ENCODE data around the gene CCDC122. TPM values are rescaled to one million over a fixed set of nuclear protein-coding genes. Genes with fewer than 3 reads are reported as not detected.

The CCDC122 gene
- total RNA-seq, 2 experiments from 2014 or later: 2.0 to 2.5 TPM

- no peak for DNase-seq
- Mint-ChIP-seq H3K36me3 (no peaks in the 10 kb centered on the region), H3K4me1 (ENCODE audit: low read depth) (peaks cover 14% of the 10 kb centered on the region), H3K27ac (no peak overlapping the region), H3K9me3 (no peaks in the 10 kb centered on the region), H3K4me3 (no peak overlapping the region), H3K27me3 (no peaks in the 10 kb centered on the region)
- intact Hi-C loops (cut with micrococcal nuclease): loop anchor here (1.0 to 10.0 kb wide), 4 partner anchors 70 to 905 kb away; partner anchors contain the start of genes EPSTI1 and TSC22D1
- CTCF ChIA-PET: interaction anchor here (0.6 to 3.6 kb wide), 4 partner anchors 34 to 906 kb away, joined by 3 to 15 read pairs (median 4); no protein-coding TSS in a partner anchor
- POLR2A ChIA-PET: interaction anchor here (0.6 kb wide), 1 partner anchor 42 kb away, joined by 4 read pairs; no protein-coding TSS in a partner anchor
Measured at GRCh38 chr13:43874504-43875092, 4.9 kb downstream of the CCDC122 start.

GRCh38 chr13:43872181-43872580 is 7.4 kb downstream of the CCDC122 start:
- no peak overlapping the region for H3K27ac Mint-ChIP-seq
- CTCF ChIA-PET: no interaction called here
- H3K9me3 Mint-ChIP-seq: no peaks in the 10 kb centered on the region
- H3K36me3 Mint-ChIP-seq: peaks cover 4% of the 10 kb centered on the region
- H3K4me3 Mint-ChIP-seq: no peak overlapping the region
- DNase-seq: no peak
- H3K4me1 Mint-ChIP-seq (ENCODE audit: low read depth): no peaks in the 10 kb centered on the region
- intact Hi-C loops (cut with micrococcal nuclease): loop anchor here (10.0 kb wide), 1 partner anchor 877 kb away; the partner anchor contains the start of gene EPSTI1
- POLR2A ChIA-PET: no interaction called here
- H3K27me3 Mint-ChIP-seq: no peaks in the 10 kb centered on the region

- H3K4me1 Mint-ChIP-seq (ENCODE audit: low read depth): no peaks in the 10 kb centered on the region
- no peaks in the 10 kb centered on the region for H3K27me3 Mint-ChIP-seq
- H3K4me3 Mint-ChIP-seq: no peak overlapping the region
- no peak for DNase-seq
- peaks cover 5% of the 10 kb centered on the region for H3K36me3 Mint-ChIP-seq
- no peaks in the 10 kb centered on the region for H3K9me3 Mint-ChIP-seq
- ChIA-PET CTCF (no interaction called here), POLR2A (no interaction called here)
- intact Hi-C loops (cut with micrococcal nuclease): no loop called here
- no peak overlapping the region for H3K27ac Mint-ChIP-seq
Measured at GRCh38 chr13:43865892-43866291, 13.6 kb downstream of the CCDC122 start.

DNA sequence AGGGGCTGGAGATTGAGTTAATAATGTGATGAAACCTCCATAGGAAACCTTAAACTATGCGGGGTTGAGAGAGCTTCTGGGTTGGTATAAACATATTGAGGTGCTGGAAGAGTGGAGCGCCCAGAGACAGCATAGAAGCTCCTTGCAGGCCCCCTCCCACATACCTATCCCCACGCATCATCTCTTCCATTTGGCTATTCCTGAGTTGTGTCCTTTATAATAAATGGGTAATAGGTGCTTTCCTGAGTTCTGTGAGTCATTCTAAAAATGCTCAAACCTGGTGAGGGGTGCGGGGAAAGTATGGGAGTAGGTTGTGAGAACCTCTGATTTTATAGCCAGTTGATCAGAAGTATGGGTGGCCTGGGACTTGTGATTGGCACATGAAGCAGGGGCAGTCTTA is 14.6 kb downstream of the CCDC122 start:
- POLR2A ChIA-PET: no interaction called here
- Mint-ChIP-seq H3K4me1 (ENCODE audit: low read depth) (no peaks in the 10 kb centered on the region), H3K9me3 (no peaks in the 10 kb centered on the region), H3K27ac (no peak overlapping the region), H3K4me3 (no peak overlapping the region), H3K36me3 (peaks cover 5% of the 10 kb centered on the region), H3K27me3 (no peaks in the 10 kb centered on the region)
- CTCF ChIA-PET: no interaction called here
- intact Hi-C loops (cut with micrococcal nuclease): no loop called here
- no peak for DNase-seq

GRCh38 chr13:43861863-43862262 is 17.7 kb downstream of the CCDC122 start:
- DNase-seq: no peak
- Mint-ChIP-seq H3K27ac (no peak overlapping the region), H3K9me3 (no peaks in the 10 kb centered on the region), H3K27me3 (no peaks in the 10 kb centered on the region), H3K4me3 (no peak overlapping the region), H3K4me1 (ENCODE audit: low read depth) (no peaks in the 10 kb centered on the region), H3K36me3 (peaks cover 1% of the 10 kb centered on the region)
- ChIA-PET POLR2A (no interaction called here), CTCF (no interaction called here)
- intact Hi-C loops (cut with micrococcal nuclease): no loop called here

GRCh38 chr13:43852923-43853404 is 26.6 kb downstream of the CCDC122 start:
- H3K4me3 Mint-ChIP-seq: no peak overlapping the region
- intact Hi-C loops (cut with micrococcal nuclease): no loop called here
- H3K27me3 Mint-ChIP-seq: no peaks in the 10 kb centered on the region
- ChIA-PET CTCF (no interaction called here), POLR2A (no interaction called here)
- H3K36me3 Mint-ChIP-seq: peaks cover 64% of the 10 kb centered on the region
- no peak overlapping the region for H3K27ac Mint-ChIP-seq
- DNase-seq: no peak
- H3K4me1 Mint-ChIP-seq (ENCODE audit: low read depth): no peaks in the 10 kb centered on the region
- peaks cover 64% of the 10 kb centered on the region for H3K9me3 Mint-ChIP-seq

- H3K9me3 Mint-ChIP-seq: peaks cover 63% of the 10 kb centered on the region
- CTCF ChIA-PET: no interaction called here
Measured at GRCh38 chr13:43850873-43851272, 28.7 kb downstream of the CCDC122 start.

GRCh38 chr13:43848001-43848649 is 31.4 kb downstream of the CCDC122 start:
- POLR2A ChIA-PET: no interaction called here
- intact Hi-C loops (cut with micrococcal nuclease): no loop called here
- no peak for DNase-seq
- Mint-ChIP-seq H3K4me3 (no peak overlapping the region), H3K36me3 (peaks cover 39% of the 10 kb centered on the region), H3K9me3 (peaks cover 38% of the 10 kb centered on the region), H3K4me1 (ENCODE audit: low read depth) (no peaks in the 10 kb centered on the region), H3K27ac (no peak overlapping the region), H3K27me3 (peaks cover 1% of the 10 kb centered on the region)
- CTCF ChIA-PET: interaction anchor here (0.5 kb wide), 1 partner anchor 876 kb away, joined by 3 read pairs; no protein-coding TSS in a partner anchor

More at GRCh38 chr13:43850873-43851272, 28.7 kb downstream of the CCDC122 start:
- no peak overlapping the region for H3K4me3 Mint-ChIP-seq
- H3K27ac Mint-ChIP-seq: no peak overlapping the region
- no peaks in the 10 kb centered on the region for H3K4me1 Mint-ChIP-seq (ENCODE audit: low read depth)
- POLR2A ChIA-PET: no interaction called here
- H3K27me3 Mint-ChIP-seq: peaks cover 1% of the 10 kb centered on the region
- H3K36me3 Mint-ChIP-seq: peaks cover 61% of the 10 kb centered on the region
- intact Hi-C loops (cut with micrococcal nuclease): no loop called here
- no peak for DNase-seq

GRCh38 chr13:43846496-43847158 is 32.9 kb downstream of the CCDC122 start:
- POLR2A ChIA-PET: no interaction called here
- peaks cover 23% of the 10 kb centered on the region for H3K9me3 Mint-ChIP-seq
- intact Hi-C loops (cut with micrococcal nuclease): no loop called here
- H3K4me3 Mint-ChIP-seq: no peak overlapping the region
- H3K4me1 Mint-ChIP-seq (ENCODE audit: low read depth): no peaks in the 10 kb centered on the region
- peaks cover 1% of the 10 kb centered on the region for H3K27me3 Mint-ChIP-seq
- CTCF ChIA-PET: no interaction called here
- no peak for DNase-seq
- H3K36me3 Mint-ChIP-seq: peaks cover 24% of the 10 kb centered on the region
- H3K27ac Mint-ChIP-seq: no peak overlapping the region

DNA sequence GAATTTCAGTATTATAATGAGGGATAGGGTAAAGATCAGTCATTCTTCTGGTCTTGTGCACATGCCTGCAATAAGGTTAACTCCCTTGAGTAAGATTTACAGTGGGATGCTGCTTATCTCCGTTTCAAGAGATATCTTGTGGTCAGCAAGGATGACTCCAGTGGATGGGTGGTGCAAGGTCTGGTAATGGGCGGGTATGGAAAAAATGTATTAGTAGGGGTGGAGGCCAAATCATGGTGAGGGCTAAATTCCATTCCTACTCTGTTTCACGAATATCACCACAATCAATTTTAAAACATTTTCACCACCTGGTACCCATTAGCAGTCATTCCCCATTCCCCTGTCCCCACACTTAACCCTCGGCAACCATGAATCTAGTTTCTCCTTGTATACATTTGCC is 40.6 kb downstream of the CCDC122 start:
- ChIA-PET CTCF (no interaction called here), POLR2A (no interaction called here)
- no peaks in the 10 kb centered on the region for H3K27me3 Mint-ChIP-seq
- no peak overlapping the region for H3K27ac Mint-ChIP-seq
- no peaks in the 10 kb centered on the region for H3K36me3 Mint-ChIP-seq
- intact Hi-C loops (cut with micrococcal nuclease): no loop called here
- H3K9me3 Mint-ChIP-seq: peaks cover 7% of the 10 kb centered on the region
- no peaks in the 10 kb centered on the region for H3K4me1 Mint-ChIP-seq (ENCODE audit: low read depth)
- H3K4me3 Mint-ChIP-seq: no peak overlapping the region
- no peak for DNase-seq

DNA sequence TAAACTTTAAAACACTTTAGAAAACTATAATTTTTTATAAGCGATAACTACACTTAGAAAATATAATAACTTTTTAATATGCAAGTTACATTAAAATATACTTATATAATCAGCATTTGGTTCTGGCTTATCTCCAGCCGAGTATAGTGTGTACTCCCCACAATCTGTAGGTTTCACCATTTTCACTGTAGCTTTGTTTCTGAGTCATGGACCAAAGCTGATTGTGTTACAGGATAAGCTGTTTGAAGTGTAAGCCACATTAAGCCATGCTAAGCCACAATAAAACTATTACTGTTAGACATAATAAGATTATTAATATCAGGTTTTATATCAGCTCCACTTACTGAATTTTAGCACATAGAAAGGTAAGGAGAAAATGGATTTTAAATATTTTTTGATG is 43.8 kb downstream of the CCDC122 start:
- no peak overlapping the region for H3K27ac Mint-ChIP-seq
- POLR2A ChIA-PET: interaction anchor here (0.6 kb wide), 1 partner anchor 400 kb away, joined by 4 read pairs; no protein-coding TSS in a partner anchor
- no peaks in the 10 kb centered on the region for H3K36me3 Mint-ChIP-seq
- peaks cover 3% of the 10 kb centered on the region for H3K9me3 Mint-ChIP-seq
- CTCF ChIA-PET: no interaction called here
- peaks cover 1% of the 10 kb centered on the region for H3K27me3 Mint-ChIP-seq
- H3K4me3 Mint-ChIP-seq: no peak overlapping the region
- H3K4me1 Mint-ChIP-seq (ENCODE audit: low read depth): no peaks in the 10 kb centered on the region
- no peak for DNase-seq
- intact Hi-C loops (cut with micrococcal nuclease): no loop called here

DNA sequence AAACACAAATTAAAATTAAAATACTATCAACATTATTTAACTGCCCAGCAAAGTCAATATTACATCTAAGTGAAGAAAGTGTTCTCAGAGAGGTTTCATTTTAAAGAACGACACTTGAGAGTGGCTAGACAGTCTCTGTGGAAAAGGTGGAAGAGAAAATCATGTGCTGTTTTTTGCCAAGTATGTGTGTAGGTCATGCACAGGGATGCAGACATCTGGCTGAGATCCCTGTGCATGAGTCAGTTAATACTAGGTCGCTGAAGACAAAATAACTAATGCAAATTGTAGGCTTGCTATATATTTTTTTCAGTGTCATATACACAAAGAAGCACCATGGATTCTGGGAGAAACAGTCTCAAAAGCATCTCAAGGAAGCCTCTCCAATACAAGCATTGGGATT is 48.5 kb downstream of the CCDC122 start:
- CTCF ChIA-PET: no interaction called here
- POLR2A ChIA-PET: no interaction called here
- intact Hi-C loops (cut with micrococcal nuclease): no loop called here
- H3K4me1 Mint-ChIP-seq (ENCODE audit: low read depth): no peaks in the 10 kb centered on the region
- no peak for DNase-seq
- H3K27ac Mint-ChIP-seq: no peak overlapping the region
- H3K27me3 Mint-ChIP-seq: peaks cover 1% of the 10 kb centered on the region
- no peaks in the 10 kb centered on the region for H3K36me3 Mint-ChIP-seq
- no peaks in the 10 kb centered on the region for H3K9me3 Mint-ChIP-seq
- H3K4me3 Mint-ChIP-seq: no peak overlapping the region

All from activated CD4-positive, alpha-beta memory T cell treated with anti-CD3 and anti-CD28 coated beads for 36 hours (primary cell).